Measurements from ENCODE around the gene MAP2K7.
"Not testable (repeated sequence)": the region's sequence is repeated elsewhere in the genome, so short reads cannot be mapped to it uniquely, and the experiment has no call there.

The MAP2K7 gene

DNA sequence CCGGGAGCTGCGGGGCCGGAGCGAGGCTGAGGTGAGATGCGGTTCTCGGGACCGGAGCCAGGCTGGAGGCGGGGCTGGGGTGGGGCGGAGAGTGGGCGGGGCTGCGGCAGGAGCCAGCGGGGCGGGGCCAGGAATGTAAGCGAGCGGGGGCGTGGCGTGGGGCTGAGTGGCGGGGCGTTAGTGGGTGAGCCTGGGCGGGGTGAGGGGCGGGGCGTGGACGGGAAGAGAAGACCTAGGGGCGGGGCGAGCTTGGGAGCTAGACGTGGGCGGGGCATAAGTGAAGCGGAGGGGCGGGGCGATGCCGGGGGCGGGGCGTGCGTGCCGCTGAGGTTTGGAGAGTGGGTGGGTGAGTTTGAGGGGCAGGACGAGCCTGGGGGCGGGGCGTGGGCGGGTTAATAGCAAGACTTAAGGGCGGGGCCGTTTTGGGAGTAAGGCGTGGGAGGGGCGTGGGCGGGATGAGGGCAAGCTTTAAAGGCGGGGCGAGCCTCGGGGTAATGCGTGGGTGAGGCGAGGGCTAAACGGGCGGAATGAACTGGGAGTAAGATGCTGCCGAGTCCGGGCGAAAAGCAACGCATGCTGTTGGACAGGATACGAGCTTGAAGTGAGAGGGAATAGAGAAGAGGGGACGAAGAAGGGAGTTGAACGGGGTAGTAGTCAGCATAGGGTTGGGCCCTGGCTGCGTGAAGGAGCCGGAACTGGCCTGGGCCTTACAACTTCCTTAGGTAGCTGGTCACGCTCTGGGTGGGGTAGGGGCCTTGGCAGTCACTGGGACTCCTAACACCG is 17.0 kb downstream of the MAP2K7 start:
- DNase-seq: peak; percentile 99

DNA sequence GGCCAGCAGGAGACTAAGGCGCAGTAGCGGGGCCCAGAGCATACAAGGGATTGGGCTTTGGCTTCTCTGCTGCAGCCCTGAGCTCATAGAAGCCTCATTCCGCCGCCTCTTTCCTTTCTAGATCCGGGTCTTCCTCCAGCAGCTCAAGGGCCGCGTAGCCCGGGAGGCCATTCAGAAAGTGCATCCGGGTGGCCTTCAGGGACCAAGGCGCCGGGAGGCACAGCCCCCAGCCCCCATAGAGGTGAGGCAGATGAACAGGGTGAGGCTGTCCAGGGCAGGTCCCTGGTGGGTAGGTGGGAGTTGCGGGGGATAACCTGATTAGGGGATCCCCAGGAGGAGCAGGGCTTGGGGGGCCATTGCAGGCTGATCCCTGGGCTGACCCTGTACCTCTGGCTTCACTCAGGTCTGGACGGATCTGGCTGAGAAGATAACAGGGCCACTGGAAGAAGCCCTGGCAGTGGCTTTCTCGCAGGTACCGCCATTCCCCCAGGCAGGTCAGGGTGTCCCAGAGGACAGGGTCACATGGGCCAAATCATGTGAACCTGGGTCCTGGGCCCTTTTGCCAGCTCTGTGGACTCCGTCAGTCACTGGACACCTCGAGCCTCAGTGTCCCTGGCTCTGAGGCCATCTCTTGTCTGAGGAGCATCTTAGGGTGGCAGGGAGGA is 17.8 kb downstream of the MAP2K7 start:
- DNase-seq: no peak

DNA sequence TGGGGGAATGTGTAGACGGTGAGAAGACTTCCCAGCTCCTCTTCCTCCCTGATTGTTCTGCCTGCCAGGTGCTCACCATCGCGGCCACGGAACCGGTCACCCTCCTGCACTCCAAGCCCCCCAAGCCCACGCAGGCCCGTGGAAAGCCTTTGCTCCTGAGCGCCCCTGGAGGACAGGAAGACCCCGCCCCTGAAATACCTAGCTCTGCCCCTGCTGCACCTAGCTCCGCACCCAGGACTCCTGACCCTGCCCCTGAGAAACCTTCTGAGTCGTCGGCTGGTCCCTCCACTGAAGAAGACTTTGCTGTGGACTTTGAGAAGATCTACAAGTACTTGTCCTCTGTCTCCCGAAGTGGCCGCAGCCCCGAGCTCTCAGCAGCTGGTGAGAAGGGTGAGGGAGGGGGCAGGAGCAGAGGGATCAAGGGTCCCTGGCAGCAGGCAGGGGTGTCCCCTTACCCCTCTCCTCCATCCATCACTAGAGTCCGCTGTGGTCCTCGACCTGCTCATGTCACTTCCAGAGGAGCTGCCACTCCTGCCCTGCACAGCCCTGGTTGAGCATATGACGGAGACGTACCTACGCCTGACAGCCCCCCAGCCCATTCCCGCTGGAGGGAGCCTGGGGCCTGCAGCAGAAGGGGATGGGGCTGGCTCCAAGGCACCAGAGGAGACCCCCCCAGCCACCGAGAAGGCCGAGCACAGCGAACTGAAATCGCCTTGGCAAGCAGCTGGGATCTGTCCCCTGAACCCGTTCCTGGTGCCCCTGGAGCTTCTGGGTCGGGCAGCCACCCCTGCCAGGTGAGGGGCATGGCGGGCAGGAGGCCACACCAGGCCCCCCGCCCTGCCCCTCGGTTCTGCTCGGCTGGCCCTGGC is 18.5 kb downstream of the MAP2K7 start:
- DNase-seq: no peak

GRCh38 chr19:7922836-7923195 is 19.1 kb downstream of the MAP2K7 start:
- no peak for DNase-seq

GRCh38 chr19:7923295-7924191 is 19.9 kb downstream of the MAP2K7 start:
- no peak for DNase-seq

- no peak for DNase-seq
These were observed 20.6 kb downstream of the MAP2K7 start for GRCh38 chr19:7924241-7924640.

GRCh38 chr19:7924651-7925170 is 21.0 kb downstream of the MAP2K7 start:
- no peak for DNase-seq

DNA sequence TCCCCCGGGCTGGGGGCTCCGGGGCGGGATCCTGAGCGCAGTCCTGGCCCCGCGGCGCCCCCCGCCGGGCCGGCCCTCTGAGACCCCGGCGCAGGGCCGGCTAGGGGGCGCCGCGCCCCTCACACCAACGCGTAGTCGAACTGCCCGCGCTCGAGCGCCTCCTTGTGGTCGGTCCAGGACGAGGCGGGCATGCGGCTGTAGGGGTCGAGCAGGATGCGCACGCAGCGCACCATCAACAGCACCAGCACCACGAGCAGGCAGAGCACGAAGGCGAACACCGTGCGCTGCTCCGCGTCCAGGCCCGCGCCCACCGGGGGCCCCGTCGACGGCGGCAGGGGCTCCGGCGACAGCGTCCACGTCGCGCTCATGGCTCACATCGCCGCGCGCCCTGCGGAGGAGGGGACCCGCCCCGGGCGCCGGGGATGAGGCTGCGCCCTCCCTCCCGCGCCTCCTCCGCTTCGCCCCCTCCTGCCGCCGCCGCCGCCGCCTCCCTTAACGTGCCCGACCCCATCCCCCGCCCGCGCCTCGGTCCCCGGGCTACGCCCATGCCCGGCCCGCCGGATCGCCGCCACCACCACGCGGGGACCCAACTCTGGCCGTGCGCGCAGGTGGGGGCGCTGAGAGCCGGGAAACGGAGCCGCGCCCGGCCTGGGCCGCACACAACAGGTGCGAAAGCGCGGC is 21.6 kb downstream of the MAP2K7 start:
- DNase-seq: peak; percentile 93

- peak; percentile 78 for DNase-seq
These were observed 22.5 kb downstream of the MAP2K7 start, which contains the start of gene CTXN1 for GRCh38 chr19:7926021-7926726. TSS of gene CTXN1 (minus strand) at chr19:7926135. CDS start at chr19:7925538, 597 bp downstream.

DNA sequence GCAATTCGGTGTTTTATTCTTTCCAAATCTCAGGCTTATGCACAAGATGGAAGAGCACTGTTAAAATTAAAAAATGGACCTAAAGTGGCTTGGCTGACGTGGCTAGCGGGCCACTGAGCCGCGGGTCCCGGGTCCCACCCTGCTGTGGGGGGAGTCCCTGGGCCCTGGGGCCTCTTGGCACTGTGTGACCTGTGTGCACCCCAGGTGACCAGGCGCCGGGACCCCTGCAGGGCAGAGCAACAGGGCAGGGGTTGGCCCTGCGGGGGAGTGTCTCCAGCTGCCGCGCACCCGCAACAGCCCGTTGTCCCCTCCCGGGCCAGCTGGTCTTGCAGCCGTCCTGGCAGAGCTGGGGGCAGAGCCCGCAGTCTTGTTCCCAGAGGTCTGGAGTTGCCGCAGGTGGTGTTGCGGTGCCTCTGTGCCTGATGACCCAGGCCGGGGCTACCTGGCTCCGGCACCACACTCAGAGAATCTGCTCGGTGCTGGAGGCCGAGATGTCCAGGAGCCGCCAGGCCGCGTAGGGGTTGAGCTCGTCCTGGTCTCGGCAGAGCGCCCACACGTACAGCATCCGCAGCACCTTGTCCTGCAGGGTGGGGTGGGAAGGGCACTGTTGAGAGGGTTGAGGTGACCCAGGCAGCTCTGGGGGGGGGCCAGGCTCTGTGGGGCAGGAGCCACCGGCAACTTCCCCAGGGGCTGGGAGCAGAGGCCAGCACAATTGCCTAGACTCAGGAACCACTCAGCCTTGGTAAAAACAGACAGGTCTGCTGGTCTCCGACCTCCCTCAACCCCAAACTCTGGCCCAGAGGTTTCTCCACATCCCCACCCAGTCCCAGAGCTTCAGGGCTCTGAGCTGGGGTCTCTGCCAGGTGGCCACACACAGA is 23.3 kb downstream of the MAP2K7 start:
- no peak for DNase-seq

DNA sequence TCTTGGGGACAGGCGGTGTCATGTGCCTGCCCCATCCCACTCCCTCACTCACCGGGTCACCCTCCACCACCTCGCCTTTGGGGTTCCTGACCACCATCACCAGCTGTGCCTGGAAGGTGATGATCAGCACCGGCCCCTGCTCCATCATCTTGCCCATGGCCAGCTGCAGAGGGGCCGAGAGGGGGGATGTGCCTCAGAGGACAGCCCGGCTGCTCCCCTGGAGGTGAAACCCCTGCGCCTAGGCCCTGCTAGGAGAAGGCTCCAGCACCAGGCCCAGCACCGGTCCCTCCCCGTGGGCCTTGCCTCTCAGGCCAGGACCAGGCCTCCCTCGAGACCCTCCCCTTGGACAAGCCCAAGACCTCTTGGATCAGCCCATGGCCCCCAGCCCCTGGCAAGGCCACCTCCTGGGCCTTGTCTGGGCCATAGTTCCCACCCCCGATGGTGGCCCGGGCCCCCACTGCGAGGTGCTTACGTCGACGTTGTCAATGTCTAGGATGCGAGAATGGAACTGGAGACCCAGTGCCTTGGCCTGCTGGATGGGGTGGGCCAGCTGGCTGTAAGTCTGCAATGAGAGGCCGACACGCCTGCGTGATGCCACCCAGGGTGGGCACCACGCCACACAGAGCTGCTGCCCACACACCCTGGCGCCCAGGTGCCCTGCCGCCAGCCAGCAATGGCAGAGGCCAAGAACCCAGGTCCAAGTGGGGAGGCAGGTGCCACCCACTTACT is 24.1 kb downstream of the MAP2K7 start:
- DNase-seq: no peak

DNA sequence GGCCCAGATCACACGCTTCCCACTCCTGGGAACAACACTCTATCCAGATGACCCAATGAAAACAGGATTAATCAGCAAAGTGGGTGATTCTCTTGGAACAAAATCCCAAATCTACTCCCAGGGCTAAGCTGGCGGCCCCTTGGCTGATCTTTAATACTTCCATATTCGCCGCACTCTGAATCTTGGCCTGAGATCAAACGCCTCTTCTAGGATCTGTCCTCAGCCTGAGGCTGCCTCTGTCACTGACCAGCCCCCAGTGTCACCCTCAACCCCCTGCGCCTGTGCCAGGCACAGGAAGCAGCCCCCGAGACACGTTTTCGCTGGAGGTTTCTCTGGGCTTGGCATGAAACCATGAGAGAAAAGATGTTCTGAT is 24.6 kb downstream of the MAP2K7 start:
- no peak for DNase-seq

DNA sequence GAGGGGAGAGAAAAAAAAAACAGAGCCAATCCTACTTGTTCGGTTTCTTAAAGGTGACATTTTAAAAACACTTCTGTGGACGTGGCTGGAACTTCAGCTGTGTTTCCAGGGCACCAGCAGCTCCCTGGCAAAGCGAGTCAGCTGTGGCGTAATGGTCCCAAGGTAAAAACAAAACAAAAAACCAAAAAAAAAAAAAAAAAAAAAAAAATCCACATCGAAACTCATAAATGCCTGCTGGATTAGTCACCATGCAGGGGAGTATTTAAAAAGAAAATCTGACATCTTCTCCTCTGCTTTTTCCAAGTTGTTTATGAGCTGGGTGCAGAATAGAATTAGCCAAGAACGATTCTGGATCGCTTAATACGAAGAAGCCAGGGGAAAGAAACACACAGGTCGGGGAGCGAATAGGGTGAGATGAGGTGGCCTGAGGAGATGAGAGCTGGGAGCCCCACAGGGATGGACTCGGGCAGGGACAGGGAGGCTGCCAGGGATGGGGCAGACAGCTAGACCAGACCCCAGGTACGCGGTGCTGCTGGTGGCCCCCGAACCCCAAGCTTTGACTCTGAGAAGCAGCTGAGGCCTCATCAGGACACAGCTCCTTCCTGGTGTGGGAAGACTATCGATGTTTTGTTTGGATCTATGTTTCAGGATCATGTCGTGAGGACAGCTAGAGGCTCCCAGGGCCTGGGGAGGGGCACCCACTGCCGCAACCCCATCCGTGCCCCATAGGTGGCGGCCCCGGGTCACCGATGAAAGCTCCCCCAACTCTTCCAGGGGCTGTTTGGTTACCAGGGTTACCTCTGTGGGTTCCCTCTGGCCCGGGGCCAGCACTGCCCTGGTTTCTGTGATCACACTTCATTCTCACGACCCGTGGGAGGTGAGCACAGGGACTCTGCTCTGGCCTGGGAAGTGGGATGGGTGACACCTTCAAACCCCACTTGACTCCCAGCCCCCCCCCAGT is 25.3 kb downstream of the MAP2K7 start:
- peak; percentile 92 for DNase-seq

- not testable (repeated sequence) for DNase-seq
These were observed 26.4 kb downstream of the MAP2K7 start for GRCh38 chr19:7930030-7930429.

- DNase-seq: no peak
These were observed 27.1 kb downstream of the MAP2K7 start for GRCh38 chr19:7930765-7931164.

DNA sequence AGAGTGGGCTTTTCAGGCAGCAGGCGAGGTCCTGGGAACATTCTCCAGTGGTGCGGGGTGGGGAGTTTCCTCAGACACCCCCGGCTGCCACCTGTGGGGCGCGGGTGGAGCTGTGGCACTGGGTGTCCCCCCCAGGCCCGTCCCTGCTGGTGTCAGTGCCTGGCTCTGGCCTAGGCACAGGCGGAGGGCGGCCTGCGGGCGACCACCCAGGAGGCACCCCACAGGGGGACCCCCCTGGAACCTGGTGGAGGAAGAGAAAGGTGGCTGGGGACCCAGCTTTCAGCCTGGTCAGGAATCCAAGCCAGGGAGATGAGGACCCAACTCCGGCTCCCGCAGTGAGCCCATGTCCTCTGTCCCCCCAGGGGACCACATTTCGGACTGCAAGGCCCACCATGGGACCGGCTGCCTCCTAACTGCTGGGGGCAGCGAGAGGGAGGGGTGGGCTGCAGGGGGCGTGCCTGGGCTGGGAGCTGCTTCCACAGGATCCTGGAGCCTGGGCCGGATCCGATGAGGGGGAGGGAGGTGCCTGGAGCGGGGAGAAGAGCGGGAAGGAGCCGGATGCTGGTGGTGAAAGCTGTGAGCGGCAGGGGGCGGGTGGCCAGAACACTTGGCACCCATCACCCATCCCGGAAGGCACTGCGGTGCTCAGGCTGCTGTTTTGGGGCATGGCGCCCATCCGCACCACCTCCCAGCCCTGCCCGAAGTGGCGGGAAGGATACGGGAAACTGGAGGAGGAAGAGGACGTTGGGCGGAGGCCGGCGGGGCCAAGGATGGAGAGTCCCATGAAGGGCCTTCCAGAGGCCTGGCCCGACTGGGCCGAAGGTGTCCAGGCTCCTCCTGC is 27.8 kb downstream of the MAP2K7 start:
- DNase-seq: no peak
